NAMALWA (cell line): ENCODE results near the gene CLEC4F.

Experiments
- DNase-seq: peaks from one replicate; pipeline ENCODE4 v3.0.0-alpha.2; 2015; ENCODE audit warnings: low spot score

Gene CLEC4F

GRCh38 chr2:70820499-70820898, at the start of gene CLEC4F:
Gene CLEC4F (minus strand): TSS chr2:70820599. CDS start chr2:70820523, 76 bp downstream.
- no peak for DNase-seq

- DNase-seq, result no peak
Observed at GRCh38 chr2:70868970-70869369, 48.6 kb upstream of the CLEC4F start.

GRCh38 chr2:70861777-70862625, 41.6 kb upstream of the CLEC4F start:
- peak; percentile 76 for DNase-seq

GRCh38 chr2:70855667-70856066, 35.3 kb upstream of the CLEC4F start:
- DNase-seq, result no peak

- no peak for DNase-seq
Observed at GRCh38 chr2:70854411-70854810, 34.0 kb upstream of the CLEC4F start.

- no peak for DNase-seq
Observed at GRCh38 chr2:70852824-70853223, 32.4 kb upstream of the CLEC4F start.

GRCh38 chr2:70851704-70852103, 31.3 kb upstream of the CLEC4F start:
- no peak for DNase-seq

- no peak for DNase-seq
Observed at GRCh38 chr2:70850925-70851324, 30.5 kb upstream of the CLEC4F start.

- no peak for DNase-seq
Observed at GRCh38 chr2:70842401-70842800, 22.0 kb upstream of the CLEC4F start.

- DNase-seq, result no peak
Observed at GRCh38 chr2:70837980-70838925, 17.9 kb upstream of the CLEC4F start.

GRCh38 chr2:70835643-70836042, 15.2 kb upstream of the CLEC4F start, which contains the start of gene CD207:
Gene CD207 (minus strand): TSS chr2:70835816. CDS start chr2:70835776, 40 bp downstream.
- DNase-seq, result no peak

- DNase-seq, result no peak
Observed at GRCh38 chr2:70834881-70835280, 14.5 kb upstream of the CLEC4F start.

- no peak for DNase-seq
Observed at GRCh38 chr2:70834106-70834505, 13.7 kb upstream of the CLEC4F start.

GRCh38 chr2:70833246-70833645, 12.8 kb upstream of the CLEC4F start:
- DNase-seq, result no peak

GRCh38 chr2:70832386-70832785, 12.0 kb upstream of the CLEC4F start:
- no peak for DNase-seq

GRCh38 chr2:70831861-70832260, 11.5 kb upstream of the CLEC4F start:
- DNase-seq, result no peak

GRCh38 chr2:70830366-70830765, 10.0 kb upstream of the CLEC4F start:
- DNase-seq, result no peak

GRCh38 chr2:70829916-70830315, 9.5 kb upstream of the CLEC4F start:
- no peak for DNase-seq

- no peak for DNase-seq
Observed at GRCh38 chr2:70828914-70829824, 8.8 kb upstream of the CLEC4F start.

GRCh38 chr2:70828115-70828514, 7.7 kb upstream of the CLEC4F start:
- no peak for DNase-seq

- DNase-seq, result no peak
Observed at GRCh38 chr2:70827388-70827787, 7.0 kb upstream of the CLEC4F start.
